AML-193 (cell line): ENCODE measurements around the gene CAMKMT.

Experiments used
- DNase-seq, 2 experiments: peaks; one replicate each; lab custom pipeline; 2025; lab: John Stamatoyannopoulos, UW

CAMKMT gene

GRCh38 chr2:44596537-44597320 lies 235.0 kb downstream of the CAMKMT start:
- DNase-seq, result no peak

- DNase-seq, result no peak
These were observed 236.8 kb downstream of the CAMKMT start for GRCh38 chr2:44598330-44599119.

GRCh38 chr2:44599130-44599529 lies 237.4 kb downstream of the CAMKMT start:
- DNase-seq, result no peak

DNA sequence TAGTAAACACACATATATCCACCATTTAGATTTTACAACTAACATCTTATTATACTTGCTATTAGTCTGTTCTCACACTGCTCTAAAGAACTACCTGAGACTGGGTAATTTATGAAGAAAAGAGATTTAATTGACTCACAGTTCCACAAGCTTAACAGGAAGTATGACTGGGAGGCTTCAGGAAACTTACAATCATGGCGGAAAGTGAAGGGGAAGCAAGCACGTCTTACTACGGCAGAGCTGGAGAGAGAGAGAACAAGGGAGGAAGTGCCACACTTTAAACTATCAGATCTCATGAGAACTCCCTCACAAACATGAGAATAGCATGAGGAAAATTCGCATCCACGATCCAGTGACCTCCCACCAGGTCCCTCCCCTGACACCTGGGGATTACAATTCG lies 240.7 kb downstream of the CAMKMT start:
- no peak for DNase-seq

- DNase-seq, result no peak
These were observed 243.8 kb downstream of the CAMKMT start for GRCh38 chr2:44605511-44605910.

DNA sequence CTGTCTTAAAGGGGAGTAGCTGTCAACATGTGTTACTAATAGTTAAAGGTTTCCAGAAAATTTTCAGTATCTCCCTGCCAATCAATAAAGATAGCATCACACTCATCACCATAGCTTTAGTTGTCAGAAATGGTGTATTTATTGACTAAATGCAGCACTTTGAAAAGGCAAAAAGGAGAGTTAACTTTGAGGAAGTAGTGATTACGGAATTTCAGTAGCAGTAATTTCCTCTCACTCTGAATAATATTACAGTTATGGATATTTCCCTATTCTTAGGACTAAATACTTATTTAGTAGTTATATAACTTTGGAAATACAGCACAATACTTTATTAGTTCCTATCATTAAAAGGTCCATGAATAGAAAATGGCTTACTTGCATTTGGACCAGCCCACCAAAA lies 250.5 kb downstream of the CAMKMT start:
- peak; percentile 17 to 25 for DNase-seq

DNA sequence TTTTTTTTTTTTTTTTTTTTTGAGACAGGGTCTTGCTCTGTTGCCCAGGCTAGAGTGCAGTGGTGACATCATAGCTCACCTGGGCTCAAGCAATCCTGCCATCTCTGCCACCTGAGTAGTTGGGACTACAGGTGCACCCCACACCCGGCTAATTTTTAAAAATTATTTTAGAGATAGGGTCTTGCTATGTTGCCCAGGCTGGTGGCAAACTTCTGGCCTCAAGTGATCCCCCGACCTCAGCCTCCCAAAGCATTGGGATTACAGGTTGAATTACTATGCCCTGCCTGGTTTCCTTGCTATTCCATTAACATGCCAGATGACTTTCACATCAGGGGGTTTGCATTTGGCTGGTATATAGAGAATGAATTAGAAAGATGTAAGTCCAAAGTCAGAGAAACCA lies 253.2 kb downstream of the CAMKMT start:
- DNase-seq, result no peak

- DNase-seq, result no peak
These were observed 254.3 kb downstream of the CAMKMT start for GRCh38 chr2:44615950-44616518.

DNA sequence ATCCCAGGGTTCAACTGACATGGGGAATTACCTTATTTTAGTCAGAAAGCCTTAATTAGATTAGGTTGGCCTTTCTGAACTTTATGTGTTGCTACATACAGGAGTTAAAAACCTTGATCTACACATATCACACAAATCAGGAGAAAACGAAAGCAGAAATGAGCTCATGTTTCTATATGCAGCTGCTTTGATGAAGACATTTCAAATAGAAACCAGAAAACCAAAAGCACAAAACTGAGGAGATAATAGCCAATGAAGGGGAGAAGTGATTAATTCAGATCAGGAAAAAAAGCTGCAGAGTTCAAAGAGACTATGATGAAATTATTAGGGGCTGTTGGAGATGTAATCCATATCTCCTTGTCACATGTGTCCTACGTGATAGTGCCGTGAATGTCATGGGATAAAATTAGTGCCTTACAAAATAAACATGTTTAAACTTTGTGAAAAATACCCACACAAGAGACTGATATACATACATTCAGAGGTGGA lies 255.0 kb downstream of the CAMKMT start:
- DNase-seq, result peak in 1 of 2 experiments; percentile 10

- no peak for DNase-seq
These were observed 256.7 kb downstream of the CAMKMT start for GRCh38 chr2:44618251-44619023.

- DNase-seq, result no peak
These were observed 258.6 kb downstream of the CAMKMT start for GRCh38 chr2:44620189-44620990.

DNA sequence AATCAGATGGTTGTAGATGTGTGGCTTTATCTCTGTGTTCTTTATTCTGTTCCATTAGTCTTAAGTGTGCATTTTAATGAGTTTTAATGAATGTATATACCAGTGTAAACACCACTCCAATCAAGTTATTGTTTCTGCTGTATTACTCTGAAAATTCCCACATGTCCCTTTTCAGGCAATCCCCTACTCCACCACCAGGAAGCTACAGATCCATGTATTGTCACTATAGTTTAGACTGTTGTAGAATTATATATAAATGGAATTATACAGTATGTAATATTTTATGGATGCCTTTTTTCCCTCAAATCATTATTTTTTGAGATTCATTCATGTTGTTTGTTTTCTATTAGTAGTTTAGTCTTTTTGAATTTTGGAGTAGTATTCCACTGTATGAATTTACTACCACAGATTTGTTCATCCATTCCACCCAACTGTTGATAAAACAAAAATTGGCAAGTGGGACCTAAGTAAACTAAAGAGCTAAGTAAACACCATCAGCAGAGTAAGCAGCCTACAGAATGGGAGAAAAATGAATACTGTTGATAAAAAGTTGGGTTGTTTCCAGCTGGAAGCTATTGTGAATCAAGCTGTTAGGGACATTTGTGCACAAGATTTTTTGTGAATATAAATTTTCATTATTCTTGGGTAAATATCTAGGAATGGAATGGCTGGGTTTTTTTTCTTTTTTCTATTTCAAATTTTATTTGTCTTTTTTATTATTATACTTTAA lies 262.0 kb downstream of the CAMKMT start:
- DNase-seq, result no peak

DNA sequence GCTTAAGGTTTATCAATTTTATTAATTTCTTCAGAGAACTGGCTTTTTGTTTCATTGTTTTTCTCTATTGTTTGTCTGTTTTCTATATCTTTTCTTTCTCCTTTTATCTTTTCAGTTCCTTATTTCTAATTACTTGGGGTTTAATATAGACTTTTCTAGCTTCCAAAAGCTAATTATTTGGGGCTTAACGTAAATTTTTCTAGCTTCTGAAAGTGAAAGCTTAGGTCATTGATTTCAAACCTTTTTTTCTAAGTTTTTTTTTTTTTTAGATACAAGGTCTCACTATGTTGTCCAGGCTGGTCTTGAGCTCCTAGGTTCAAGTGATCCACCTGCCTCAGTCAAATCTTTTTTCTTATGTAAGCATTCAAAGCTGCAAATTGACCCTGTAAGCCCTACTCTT lies 266.6 kb downstream of the CAMKMT start:
- DNase-seq, result no peak

DNA sequence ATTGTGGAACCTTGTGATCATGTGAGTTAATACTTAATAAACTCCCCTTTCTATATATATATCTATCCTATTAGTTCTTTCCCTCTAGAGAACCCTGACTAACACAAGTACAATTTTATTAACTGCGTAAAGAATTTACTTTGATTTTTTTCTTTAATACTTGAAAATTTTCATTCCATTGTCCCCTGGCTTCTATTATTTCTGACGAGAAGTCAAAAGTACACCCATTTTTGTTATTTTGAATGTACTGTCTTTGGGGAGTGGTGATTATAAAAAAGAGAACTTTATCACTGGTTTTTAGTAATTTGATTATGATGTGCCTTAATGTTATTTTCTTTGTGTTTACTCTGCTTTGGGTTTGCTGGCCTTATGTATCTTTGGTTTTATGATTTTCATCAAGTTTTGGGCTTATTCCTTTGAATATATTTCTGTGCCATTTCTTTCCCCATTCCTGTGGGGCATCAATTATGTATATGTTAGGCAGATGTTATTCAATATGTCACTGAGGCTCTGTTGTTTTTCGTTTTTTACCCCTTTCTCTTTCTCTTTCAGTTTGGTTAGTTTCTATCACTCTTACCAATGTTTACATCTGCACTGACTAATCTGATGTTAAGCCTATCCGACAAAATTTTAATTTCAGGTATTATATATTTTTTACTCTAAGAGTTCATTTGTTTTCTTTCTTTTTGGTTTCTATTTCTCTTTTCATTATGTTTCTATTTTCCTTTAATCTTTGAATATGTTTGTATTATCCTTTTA lies 271.4 kb downstream of the CAMKMT start:
- no peak for DNase-seq

GRCh38 chr2:44635725-44636124 lies 274.0 kb downstream of the CAMKMT start:
- DNase-seq, result no peak

- DNase-seq, result no peak
These were observed 276.9 kb downstream of the CAMKMT start for GRCh38 chr2:44638649-44639048.

DNA sequence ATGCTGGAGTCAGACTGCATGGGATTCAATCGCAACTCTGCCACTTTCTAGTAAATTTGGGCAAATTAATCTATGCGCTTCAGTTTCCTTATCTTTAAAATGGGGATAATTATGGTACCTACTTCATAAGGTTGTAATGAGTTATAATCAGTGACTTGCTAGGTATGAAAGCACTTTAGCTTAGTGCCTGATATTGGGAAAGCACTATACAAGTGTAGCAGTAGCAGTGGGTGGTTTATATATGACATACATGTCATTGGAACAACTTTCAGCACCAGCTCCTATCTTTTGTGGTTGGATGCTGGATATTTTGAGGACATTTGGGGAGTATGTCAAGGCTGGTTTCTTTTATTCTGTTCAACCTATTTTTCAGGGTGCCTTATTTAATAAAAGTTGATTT lies 277.7 kb downstream of the CAMKMT start:
- no peak for DNase-seq

- DNase-seq, result no peak
These were observed 280.5 kb downstream of the CAMKMT start for GRCh38 chr2:44642123-44642857.

GRCh38 chr2:44645937-44646336 lies 284.2 kb downstream of the CAMKMT start:
- DNase-seq, result no peak
